Stimulated activated CD4-positive, alpha-beta T cell treated with anti-CD3 and anti-CD28 coated beads, Interleukin-4, amount 100 ng/mL, for 1 hour (primary cell): Measurements from ENCODE around the gene NDUFV3.
"Not testable (repeated sequence)": the region's sequence is repeated elsewhere in the genome, so short reads cannot be mapped to it uniquely, and the experiment has no call there.

Experiments
- DNase-seq: peaks from one replicate; pipeline ENCODE4 v3.0.0-alpha.2; 2020

Gene NDUFV3

DNA sequence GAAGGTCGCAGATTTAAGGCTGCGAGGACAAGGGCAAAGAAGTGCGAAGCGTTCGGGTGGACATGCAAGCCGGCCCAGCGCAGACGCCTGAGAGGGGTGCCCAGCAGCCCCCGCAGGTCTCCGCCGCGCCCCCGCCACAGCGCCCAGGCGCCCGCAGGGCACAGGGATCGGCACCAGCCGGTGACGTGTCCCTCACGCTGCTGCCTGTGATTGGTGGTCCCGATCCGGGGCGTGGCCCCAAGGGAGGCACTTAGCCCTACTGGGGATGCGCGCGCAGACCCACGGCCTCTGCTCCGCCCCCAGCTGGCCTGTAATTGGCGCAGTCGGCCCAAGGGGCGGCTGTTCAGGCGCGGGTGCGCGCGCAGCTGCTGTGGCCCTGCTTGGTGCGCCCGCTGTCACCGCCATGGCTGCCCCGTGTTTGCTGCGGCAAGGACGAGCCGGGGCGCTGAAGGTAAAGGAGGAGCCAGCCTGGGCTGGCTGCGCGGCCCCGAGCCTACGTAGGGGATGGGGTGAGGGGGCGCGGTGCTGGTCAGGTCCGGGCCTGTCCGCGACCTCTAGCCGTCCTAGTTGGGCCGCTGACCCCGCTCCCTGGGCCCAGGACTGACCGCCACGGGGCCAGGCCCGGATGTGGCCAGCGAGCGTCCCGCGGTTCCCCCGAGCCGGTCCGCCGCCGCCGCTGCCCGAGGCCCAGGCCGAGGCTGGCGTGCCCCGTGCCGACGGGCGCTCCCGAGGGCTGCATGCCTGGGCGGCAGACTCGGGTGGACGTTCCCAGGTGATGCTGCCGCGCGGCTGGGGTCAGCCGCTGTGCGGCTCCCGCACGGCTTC is at the start of gene NDUFV3:
Gene NDUFV3 (plus strand): TSS at position 379 of the 825 bp plus-strand sequence. CDS start 25 bp downstream, at position 404.
- DNase-seq = peak; percentile 100

DNA sequence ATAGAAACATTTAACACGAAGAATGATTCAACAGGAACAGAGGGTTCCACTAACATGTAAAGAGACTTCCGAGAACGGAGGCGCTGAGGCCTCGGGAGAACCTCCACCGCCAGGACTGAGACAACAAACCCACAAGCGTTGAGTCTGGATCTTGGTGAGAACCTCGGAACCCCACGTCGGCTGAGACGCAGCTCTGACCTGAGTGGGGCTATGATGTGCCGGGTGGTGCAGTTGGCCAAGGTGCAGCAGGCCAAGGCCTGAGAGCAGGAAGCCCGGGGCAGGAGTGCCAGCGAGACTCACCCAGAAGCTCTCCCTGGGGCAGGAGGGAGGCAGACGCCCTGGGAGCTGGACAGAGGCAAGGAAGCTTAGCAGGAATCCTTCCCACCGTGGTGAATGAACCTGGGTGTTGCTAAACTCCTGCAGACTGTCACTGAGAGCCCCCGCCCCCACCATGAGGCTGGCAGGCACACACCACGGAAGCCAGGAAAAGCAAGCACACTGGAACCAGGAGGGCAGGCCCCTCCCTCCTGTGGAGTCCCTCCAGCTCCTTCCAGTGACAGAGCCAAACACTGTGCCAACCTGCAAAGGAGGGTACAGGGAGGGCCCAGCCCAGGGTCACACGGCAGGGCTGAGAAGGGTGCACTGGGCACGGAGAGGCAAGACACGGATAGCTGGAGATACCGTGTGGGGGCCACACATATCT is 48.5 kb upstream of the NDUFV3 start:
- DNase-seq = no peak

DNA sequence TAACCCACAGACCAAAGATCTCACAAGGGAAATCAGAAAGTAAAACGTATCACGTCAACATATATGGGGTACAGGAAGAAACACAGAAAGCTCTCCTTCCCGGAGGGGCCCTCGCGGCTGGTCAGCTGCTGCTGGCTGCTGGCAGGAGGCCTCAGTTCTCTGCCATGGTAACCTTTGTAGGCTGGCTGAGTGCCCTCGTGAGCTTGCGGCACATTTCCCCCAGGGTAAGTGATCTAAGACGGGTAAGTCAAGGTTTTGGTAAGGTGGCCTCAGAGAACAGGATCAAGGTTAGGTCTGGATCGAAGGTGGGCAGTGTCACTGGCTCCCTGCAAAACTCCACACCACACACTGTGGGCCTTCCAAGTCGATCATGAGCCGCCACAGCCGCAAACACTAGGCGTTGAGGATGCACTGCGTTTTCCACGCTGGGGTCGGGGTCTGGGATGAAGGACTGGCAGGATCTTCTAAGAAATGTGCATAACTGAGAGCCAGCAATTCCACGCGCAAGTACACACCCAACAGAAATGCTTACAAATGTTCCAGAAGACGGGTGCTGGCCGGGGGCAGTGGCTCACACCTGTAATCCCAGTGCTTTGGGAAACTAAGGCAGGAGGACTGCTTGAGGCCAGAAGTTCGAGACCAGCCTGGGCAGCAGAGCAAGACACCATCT is 47.7 kb upstream of the NDUFV3 start:
- DNase-seq = no peak

DNA sequence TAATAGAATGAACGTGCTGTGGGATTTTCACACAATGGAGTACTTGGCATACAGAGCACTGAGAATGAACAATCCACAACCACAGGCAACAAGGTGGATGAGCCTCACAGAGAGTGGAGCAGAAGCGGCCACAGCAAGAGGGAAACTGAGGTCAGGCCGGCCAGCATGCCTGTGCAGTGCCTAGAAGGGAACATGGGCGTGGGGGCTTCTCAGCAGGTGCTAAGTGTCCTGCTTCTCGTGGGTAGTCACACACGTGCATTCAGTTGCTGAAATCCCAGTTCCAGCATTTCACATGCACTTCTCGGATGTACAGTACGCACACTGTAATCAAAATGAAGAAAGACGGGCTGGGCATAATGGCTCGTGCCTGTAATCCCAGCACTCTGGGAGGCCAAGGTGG is 46.9 kb upstream of the NDUFV3 start:
- no peak for DNase-seq

DNA sequence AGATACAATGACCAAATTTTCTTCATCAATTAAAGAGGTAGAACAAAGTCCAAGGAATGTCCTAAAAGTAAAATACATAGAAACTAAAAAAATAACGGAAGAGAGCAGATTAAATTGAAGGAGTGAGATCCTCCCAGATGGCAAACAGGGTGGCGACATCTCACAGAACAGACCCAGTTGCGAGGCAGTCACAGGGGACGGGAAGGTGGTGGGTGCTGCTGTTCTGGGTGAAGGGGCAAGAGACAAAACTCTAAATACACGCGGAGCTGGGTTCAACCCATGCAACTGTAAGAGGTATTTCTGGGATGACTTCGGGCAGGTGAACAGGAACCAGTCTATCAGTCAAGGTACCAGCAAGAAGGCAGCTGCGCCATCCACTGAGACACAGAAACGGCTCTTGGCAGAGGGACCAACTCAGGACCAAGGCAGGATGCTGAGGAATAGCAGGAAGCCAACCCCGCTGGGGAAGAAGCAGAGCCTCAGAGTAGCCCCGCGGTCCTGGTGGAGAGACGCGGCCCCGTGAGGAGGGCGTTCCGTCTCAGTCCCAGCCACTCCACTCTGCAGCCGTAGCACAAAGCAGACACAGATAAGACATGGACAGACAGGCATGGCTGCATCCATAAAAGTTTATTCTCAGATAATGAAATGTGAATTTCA is 45.9 kb upstream of the NDUFV3 start:
- DNase-seq = no peak

DNA sequence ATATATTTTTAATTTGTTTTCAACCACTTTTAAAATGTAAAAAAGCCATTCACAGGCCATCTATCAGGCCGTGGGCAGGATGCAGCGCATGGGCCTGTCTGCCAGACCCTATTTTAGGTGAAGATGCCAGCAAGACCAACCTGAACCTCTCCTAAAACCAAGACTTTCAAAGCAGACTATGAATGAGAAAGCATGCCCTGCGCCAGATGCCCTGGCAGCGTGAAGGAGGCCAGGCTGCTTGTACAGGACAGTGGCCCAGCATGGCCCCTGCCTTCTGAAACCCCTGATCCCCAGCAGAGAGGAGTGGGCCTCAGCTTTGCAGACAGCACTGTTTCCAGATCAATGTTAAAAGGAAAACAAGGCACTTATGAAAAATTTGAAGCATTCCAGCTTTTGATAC is 45.4 kb upstream of the NDUFV3 start:
- DNase-seq = no peak

DNA sequence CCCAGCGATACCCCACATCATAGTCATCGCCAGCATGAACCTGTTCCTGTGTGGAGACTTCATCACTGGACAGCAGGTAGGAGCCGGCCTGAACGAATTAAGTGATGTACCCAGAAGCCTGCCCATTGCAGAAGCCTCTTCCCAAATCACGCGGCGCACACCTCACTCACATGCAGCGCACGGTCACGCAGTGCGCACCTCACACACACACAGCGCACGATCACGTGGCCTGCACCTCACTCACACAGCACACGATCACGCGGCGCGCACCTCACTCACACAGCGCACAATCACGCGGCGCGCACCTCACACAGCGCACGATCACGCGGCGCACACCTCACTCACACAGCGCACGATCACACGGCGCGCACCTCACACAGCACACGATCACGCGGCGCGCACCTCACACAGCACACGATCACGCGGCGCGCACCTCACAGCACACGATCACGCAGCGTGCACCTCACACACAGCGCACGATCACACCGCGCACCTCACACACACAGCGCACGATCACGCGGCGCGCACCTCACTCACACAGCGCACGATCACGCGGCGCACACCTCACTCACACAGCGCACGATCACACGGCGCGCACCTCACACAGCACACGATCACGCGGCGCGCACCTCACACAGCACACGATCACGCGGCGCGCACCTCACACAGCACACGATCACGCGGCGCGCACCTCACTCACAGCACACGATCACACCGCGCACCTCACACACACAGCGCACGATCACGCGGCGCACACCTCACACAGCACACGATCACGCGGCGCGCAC is 44.8 kb upstream of the NDUFV3 start:
- not testable (repeated sequence) for DNase-seq

DNA sequence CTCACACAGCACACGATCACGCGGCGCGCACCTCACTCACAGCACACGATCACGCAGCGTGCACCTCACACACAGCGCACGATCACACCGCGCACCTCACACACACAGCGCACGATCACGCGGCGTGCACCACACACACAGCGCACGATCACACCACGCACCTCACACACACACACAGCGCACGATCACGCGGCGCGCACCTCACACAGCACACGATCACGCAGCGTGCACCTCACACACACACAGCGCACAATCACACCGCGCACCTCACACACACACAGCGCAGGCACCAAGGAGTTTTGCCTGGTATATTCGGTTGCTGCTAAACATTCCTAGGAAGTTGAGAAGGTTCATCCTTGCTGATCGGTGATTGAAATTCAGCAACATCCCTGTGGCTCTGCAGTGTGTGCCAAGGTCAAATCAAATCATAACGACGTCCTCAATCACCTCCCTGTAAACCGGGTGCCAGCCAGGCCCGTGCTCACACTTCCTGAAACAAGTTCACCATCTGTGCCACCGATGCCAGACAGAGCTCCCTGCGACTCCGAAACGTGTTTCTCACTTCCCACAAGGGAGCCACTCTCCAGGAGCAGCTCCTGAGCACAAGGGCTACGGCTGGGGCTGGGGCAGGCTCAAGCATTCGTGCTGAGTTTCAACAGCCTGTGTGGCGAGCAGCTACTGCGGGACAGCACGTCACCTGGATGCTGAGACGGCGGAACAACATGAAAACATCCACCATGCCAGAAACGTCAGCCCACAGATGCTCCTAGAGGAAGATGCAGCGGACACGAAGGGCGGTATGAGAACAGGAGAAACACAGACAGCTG is 44.0 kb upstream of the NDUFV3 start:
- no peak for DNase-seq

DNA sequence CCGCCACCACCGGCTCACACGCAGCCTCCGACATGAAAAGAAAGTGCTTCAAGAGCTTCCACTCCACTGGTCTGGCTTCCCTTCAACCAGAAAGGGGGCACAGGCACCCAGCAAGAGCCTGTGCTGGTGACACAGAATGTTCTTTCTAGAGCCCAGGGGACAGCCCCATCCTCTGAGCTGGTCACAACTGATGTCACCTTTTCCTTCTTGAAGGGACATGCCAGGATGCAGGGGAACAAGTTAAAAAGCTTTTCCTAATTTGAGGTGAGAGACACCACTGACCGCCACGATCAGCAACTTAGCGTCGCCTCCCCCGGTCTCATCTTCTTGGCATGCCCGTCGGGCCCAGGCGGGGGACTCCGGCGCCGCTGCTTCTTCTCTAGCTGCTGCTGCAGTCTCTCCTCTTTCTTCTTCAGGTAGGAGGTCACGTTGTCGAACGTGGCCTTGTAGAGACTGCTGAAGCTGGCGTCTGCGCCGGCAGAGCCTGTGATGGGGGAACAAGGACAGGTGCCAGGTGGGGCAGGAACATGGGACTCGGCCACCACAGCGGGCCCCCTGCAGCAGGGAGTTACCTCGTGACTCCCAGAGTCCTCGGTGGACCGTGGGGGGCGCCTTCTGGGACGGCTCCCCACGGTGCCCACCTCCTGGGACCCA is 43.2 kb upstream of the NDUFV3 start:
- DNase-seq = no peak

DNA sequence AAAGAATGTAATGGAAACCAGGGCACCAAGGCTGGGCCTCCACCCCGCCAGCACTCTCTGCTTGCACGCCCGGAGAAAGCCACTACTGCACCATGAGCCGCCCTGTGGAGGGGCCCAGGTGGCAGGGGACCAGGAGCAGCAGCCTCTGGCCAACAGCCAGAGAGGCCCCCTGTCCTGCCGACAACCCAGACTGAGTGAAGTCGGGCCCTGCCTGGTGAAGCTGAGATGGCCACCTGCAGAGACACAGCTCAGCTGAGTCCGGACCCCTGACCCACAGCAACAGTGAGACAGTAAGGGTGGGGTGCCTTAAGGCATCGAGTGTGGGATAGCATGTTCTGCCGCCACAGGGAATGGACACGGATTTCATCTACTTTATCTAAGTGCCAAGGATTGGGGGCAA is 42.6 kb upstream of the NDUFV3 start:
- DNase-seq = no peak

DNA sequence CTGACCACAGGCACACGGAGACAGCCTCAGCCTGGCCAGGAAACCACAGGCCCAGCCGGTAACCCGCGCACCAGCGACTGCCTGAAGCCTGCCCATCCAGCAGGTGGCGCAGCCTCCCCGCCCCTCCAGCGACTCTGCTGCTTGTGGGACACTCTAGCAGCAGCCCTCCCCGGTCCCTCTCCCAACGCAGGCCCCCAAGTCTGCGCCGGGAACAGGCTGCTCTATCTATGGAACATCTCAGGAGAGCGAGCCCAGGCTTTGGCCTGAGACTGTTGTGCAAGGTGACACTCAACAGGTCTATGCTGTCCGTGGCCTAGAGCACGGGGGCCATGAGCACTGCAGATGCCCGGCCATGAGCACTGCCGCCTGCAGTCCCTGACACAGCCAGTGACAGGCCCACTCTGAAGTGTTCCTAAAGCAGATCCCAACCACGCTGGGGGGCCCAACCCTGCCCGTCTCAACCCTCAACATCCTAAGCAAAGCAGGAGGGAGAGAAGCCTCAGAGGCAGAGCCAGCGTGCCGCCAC is 42.2 kb upstream of the NDUFV3 start:
- peak; percentile 36 for DNase-seq

DNA sequence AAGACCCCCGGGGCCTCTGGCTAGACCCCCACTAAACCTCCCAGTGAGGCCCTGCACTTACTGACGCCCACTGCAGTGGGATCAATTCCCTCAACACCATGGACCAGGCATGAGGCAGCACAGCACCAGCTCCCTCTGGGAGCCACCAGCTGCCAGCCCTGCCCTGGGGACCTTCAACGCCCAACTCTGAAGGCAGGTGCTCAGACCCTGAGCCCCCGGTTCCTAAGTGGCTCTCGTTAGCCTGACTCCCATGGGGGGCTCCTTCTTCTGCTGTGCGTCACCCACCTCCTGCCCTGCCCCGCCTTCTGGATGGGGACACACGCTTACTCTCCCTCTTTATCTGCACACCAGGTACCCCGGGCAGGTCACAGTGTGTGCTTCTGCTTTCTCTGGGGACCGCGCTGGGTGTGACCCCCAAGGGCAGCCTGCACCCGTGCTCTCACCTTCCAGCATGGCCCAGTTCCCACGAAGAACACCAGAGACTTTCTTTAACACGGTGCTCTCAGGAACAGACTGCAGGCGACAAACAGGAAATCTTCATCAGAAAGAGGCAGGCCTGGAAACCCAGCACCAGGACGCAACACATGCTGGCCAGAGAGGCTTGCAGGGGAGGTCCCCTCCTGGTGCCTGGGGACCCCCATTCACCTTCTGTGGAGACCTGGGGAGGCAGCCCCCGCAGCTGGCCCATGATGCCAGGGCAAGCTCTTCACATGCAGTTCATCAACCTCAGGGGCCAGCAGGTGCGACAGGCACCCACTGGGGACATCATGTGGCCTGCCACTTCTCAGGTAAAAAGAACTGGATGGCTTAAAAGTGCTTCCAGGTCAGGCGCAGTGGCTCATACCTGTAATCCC is 41.1 kb upstream of the NDUFV3 start:
- no peak for DNase-seq

DNA sequence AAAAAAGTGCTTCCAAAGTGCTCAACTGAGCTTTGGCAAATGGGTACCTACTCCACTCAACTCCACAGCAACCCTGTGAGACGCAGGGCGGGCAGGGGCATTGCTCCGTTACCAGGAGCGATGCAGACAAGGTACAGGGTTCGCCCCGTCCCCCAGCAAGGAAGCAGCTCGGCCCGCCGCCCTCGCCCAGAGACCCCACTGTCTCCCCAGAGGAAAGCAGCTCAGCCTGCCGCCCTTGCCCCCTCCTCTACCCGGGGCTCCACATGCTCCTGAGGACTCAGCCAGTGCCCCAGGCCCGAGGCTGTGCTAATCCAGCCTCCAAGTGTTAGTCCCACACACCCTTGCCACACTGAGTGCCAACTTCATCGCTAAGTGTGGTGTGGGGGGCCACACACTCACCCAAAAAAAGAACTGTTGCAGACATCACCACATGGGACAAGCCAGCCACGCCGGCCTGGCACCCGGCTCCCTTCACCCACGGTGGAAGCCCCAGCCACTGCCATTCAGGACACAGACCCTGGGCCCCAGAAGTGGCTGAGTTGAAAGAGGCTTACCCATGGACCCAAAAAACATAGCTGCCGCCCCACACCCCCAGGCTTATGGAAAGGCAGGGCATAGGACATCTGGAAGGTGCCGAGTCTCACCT is 40.1 kb upstream of the NDUFV3 start:
- no peak for DNase-seq

DNA sequence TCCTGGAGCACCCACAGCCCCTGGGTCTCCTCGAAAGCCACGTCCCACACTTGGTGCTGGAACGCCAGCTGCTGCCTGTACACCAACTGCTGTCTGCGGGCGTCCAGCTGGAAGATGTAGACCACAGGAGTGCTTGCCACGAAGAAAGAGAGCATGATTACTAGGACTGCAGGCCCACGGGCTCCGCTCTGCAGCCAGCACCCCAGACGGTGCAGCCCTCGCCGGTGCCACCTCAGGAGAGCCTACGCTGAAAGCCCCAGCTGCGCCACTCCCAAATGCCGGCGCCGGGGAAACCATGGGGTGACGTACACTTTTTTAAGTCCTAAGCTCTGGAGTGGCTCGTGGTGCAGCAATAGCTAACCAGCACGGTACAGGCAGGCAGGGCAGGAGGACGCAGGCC is 39.5 kb upstream of the NDUFV3 start:
- DNase-seq = no peak

DNA sequence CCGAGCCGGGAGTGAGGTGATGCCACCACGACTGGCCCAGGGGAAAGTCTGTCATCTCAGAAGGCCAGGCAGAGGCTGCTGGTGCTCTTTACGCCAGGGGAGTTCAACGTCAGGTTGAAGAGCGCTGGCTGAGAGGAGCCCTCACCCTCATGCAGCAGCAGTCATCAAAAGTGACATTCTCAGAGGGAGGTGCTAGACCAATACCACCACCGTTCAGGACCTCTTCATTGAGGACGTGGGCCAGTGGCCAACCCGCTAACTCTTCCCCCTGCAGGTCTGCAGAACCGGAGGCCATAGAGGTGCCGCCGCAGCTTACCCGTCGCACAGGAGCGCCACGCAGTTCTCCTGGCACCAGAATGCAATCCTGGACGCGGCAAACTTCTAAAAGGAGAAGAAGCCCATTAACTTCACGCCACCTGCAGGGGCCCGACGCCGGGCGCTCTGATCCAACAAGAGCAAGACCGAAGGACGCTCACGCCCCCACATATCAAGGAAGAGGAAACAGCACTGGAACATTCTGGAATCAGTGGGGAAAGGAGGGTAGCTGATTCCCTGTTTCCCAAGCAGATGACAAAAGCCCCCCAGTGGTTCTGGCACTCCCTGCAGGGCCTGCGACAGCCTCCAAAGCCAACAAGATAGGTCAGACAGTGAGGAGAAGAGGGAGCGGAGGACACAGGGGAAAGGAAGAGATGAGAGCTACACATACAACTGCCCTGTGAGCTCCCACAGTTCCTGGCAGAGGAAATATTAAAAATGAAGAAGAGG is 38.7 kb upstream of the NDUFV3 start:
- DNase-seq = no peak

DNA sequence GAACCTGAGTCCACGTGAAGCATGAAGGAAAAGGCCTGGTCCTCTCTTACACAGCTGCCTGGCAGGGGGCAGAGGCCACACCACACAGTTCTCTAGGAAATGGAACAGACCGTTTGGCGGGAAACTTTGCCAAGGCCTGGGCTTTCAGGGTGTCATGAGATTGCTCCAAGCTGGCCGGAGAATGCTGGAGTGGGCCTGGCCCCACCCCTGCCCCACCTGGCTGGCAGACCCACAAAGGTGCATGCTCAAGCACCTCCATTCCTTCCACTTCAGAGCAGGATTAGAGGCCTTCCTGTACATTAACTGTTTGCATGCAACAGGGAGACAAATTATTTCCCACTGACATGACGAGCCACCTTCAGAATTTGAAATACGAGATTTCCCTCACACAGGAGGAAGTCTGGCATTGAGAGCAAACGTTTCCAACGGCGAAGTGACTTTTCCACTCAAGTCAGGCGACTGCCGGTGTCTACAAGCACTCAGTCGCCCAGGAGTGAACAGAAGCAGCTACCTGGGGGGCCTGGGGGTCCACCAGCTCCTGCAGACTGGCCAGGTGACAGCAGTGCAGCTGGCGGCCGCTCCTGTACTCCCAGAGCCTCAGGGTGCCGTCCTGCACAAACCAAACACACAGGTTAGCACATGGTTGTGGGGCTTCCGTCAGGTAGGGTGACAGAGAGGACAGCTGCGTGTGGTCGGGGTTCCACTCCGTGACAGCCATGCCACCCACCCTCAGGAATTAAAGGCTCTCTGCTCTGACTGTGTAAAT is 37.8 kb upstream of the NDUFV3 start:
- DNase-seq = no peak

DNA sequence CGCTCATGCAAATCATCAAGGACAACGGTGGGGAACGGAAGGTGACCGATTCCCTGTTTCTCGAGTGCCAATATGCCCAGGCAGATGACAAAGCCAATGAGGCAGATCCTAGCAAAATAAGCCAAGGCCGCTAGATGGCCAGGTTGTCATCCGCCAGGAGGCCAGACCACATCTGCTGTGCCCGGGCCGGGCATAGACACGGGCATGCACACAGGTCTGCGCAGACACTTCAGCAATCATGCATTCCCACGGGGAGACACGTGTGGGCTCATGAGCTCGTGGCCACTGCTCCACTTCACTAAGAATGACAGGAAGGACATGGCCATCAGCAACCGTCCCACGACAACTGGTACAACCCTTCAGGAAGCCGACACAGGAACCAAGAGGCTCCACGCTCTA is 37.2 kb upstream of the NDUFV3 start:
- DNase-seq = no peak

DNA sequence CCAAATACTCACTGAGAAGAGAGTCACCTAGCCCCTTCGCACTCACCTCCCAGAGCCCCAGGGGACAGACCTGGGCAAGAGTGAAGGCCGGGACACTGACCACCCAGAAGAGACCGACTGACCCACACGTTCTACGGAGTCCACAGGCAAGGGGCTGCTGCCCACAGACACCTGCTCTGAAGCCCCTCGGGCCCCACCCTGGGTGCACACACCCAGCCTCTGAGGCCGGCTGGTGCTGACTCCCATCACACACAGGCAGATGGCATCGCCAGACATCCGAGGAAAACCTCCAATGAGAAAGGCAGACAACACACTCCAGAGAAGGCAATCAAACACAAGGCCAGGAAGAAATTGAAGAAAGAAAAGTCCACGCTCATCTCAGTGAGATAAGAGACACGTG is 35.9 kb upstream of the NDUFV3 start:
- no peak for DNase-seq
